Effector CD8-positive, alpha-beta T cell (primary cell): ENCODE measurements around the gene CASP5.
"Not testable (repeated sequence)": the region's sequence is repeated elsewhere in the genome, so short reads cannot be mapped to it uniquely, and the experiment has no call there.

Source experiments
- DNase-seq: peaks from one replicate; lab custom pipeline; 2025; lab: John Stamatoyannopoulos, UW
- total RNA-seq, 4 experiments: gene quantifications; one replicate each; lab custom pipeline; 2026; lab: John Stamatoyannopoulos, UW

The CASP5 gene
- 0 to 0.27 (median 0.05) reads per million in 4 experiments for total RNA-seq

- DNase-seq: no peak
Observed at GRCh38 chr11:105023003-105023402, at the start of gene CASP5. Gene CASP5 (minus strand): TSS chr11:105023168. CDS start chr11:105023136, 32 bp downstream.

- not testable (repeated sequence) for DNase-seq
Observed at GRCh38 chr11:105072080-105072479, 49.1 kb upstream of the CASP5 start.

- DNase-seq: no peak
Observed at GRCh38 chr11:105071089-105071732, 48.2 kb upstream of the CASP5 start.

- no peak for DNase-seq
Observed at GRCh38 chr11:105070306-105070705, 47.3 kb upstream of the CASP5 start.

- not testable (repeated sequence) for DNase-seq
Observed at GRCh38 chr11:105069749-105070148, 46.8 kb upstream of the CASP5 start.

GRCh38 chr11:105063245-105063941 is 40.4 kb upstream of the CASP5 start:
- DNase-seq: not testable (repeated sequence)

- DNase-seq: no peak
Observed at GRCh38 chr11:105057432-105057831, 34.5 kb upstream of the CASP5 start.

GRCh38 chr11:105056446-105056845 is 33.5 kb upstream of the CASP5 start:
- no peak for DNase-seq

- no peak for DNase-seq
Observed at GRCh38 chr11:105054723-105055493, 31.9 kb upstream of the CASP5 start.

- DNase-seq: no peak
Observed at GRCh38 chr11:105052487-105052886, 29.5 kb upstream of the CASP5 start.

- no peak for DNase-seq
Observed at GRCh38 chr11:105051559-105051958, 28.6 kb upstream of the CASP5 start.

GRCh38 chr11:105049481-105049880 is 26.5 kb upstream of the CASP5 start:
- DNase-seq: no peak

- DNase-seq: no peak
Observed at GRCh38 chr11:105046898-105047579, 24.1 kb upstream of the CASP5 start.

GRCh38 chr11:105045676-105046296 is 22.8 kb upstream of the CASP5 start:
- DNase-seq: no peak

- not testable (repeated sequence) for DNase-seq
Observed at GRCh38 chr11:105044557-105045524, 21.9 kb upstream of the CASP5 start, which contains the start of gene CARD16. Gene CARD16 (minus strand): TSS chr11:105045335. CDS start chr11:105045297, 38 bp downstream.

GRCh38 chr11:105042178-105042577 is 19.2 kb upstream of the CASP5 start:
- DNase-seq: no peak

- DNase-seq: no peak
Observed at GRCh38 chr11:105040703-105041102, 17.7 kb upstream of the CASP5 start.

GRCh38 chr11:105034813-105035620 is 12.0 kb upstream of the CASP5 start, which contains the start of gene CASP1:
Gene CASP1 (minus strand): TSS chr11:105035144. CDS start chr11:105035113, 31 bp downstream.
- no peak for DNase-seq

GRCh38 chr11:105034388-105034787 is 11.4 kb upstream of the CASP5 start:
- DNase-seq: not testable (repeated sequence)
